Stomach smooth muscle (tissue), 2 donors: ENCODE measurements around the gene GRK3.

ENCODE experiments used
- H3K27ac ChIP-seq: one replicate; pipeline ENCODE4 v1.7.0; 2013; ENCODE audit warnings: mild to moderate bottlenecking, low read length, inconsistent platforms
- H3K27me3 ChIP-seq, 2 donors: one replicate each; pipeline ENCODE4 v1.7.0; 2013; ENCODE audit warnings: low read length in 2 of 2; ENCODE audit not compliant: insufficient read depth in 2 of 2, control insufficient read depth in 1 of 2
- H3K36me3 ChIP-seq, 2 donors: one replicate each; pipeline ENCODE4 v1.7.0; 2013; ENCODE audit warnings: low read length in 2 of 2; ENCODE audit not compliant: control insufficient read depth in 2 of 2, insufficient read depth in 2 of 2
- H3K4me1 ChIP-seq: one replicate; pipeline ENCODE4 v1.7.0; 2013; ENCODE audit warnings: low read length; ENCODE audit not compliant: control insufficient read depth, insufficient read depth
- H3K4me3 ChIP-seq, 2 donors: one replicate each; pipeline ENCODE4 v1.7.0; 2013; ENCODE audit warnings: low read length in 2 of 2
- H3K9ac ChIP-seq, 2 donors: one replicate each; pipeline ENCODE4 v1.7.0; 2013; ENCODE audit warnings: low read length in 2 of 2, mild to moderate bottlenecking in 1 of 2
- H3K9me3 ChIP-seq, 2 donors: one replicate each; pipeline ENCODE4 v1.7.0; 2013; ENCODE audit warnings: low read length in 2 of 2; ENCODE audit not compliant: control insufficient read depth in 2 of 2
- donor health status: healthy.
- donor health status: Pancreatic carcinoma.

GRK3 gene

GRCh38 chr22:25729016-25729995 lies 164.8 kb downstream of the GRK3 start:
- H3K9ac ChIP-seq = no peak overlapping the region
- H3K27ac ChIP-seq = no peak overlapping the region
- peaks cover 0 to 3% of the 10 kb centered on the region in 2 donors for H3K27me3 ChIP-seq
- H3K36me3 ChIP-seq = no peaks in the 10 kb centered on the region
- H3K9me3 ChIP-seq = no peaks in the 10 kb centered on the region
- H3K4me3 ChIP-seq = no peak overlapping the region
- H3K4me1 ChIP-seq = no peaks in the 10 kb centered on the region

- Histone ChIP-seq H3K27me3 (peaks cover 0 to 5% of the 10 kb centered on the region in 2 donors), H3K27ac (no peak overlapping the region), H3K4me1 (no peaks in the 10 kb centered on the region), H3K9me3 (no peaks in the 10 kb centered on the region), H3K9ac (no peak overlapping the region), H3K36me3 (no peaks in the 10 kb centered on the region), H3K4me3 (no peak overlapping the region)
Observed at GRCh38 chr22:25735650-25736049, 171.2 kb downstream of the GRK3 start.

- H3K4me3 ChIP-seq = no peak overlapping the region
- no peak overlapping the region for H3K9ac ChIP-seq
Observed at GRCh38 chr22:25736378-25737011, 172.0 kb downstream of the GRK3 start.

GRCh38 chr22:25739659-25740344 lies 175.3 kb downstream of the GRK3 start:
- Histone ChIP-seq H3K27ac (no peak overlapping the region), H3K36me3 (no peaks in the 10 kb centered on the region), H3K9ac (no peak overlapping the region), H3K4me3 (no peak overlapping the region), H3K27me3 (peaks cover 0 to 5% of the 10 kb centered on the region in 2 donors), H3K4me1 (no peaks in the 10 kb centered on the region), H3K9me3 (no peaks in the 10 kb centered on the region)

More at GRCh38 chr22:25736378-25737011, 172.0 kb downstream of the GRK3 start:
- H3K36me3 ChIP-seq = no peaks in the 10 kb centered on the region
- no peaks in the 10 kb centered on the region for H3K4me1 ChIP-seq
- no peaks in the 10 kb centered on the region for H3K9me3 ChIP-seq
- peaks cover 0 to 5% of the 10 kb centered on the region in 2 donors for H3K27me3 ChIP-seq
- H3K27ac ChIP-seq = no peak overlapping the region

GRCh38 chr22:25741692-25742626 lies 177.5 kb downstream of the GRK3 start, which contains the start of gene MYO18B:
MYO18B (plus strand) TSS chr22:25742188; CDS start chr22:25761093, 18,905 bp downstream.
- H3K27me3 ChIP-seq = peaks cover 0 to 5% of the 10 kb centered on the region in 2 donors
- H3K4me1 ChIP-seq = no peaks in the 10 kb centered on the region
- H3K27ac ChIP-seq = no peak within 1 kb of the TSS
- H3K36me3 ChIP-seq = no peaks in the 10 kb centered on the region
- no peak within 1 kb of the TSS for H3K4me3 ChIP-seq
- no peaks in the 10 kb centered on the region for H3K9me3 ChIP-seq
- no peak within 1 kb of the TSS for H3K9ac ChIP-seq

- Histone ChIP-seq H3K9me3 (no peaks in the 10 kb centered on the region), H3K36me3 (no peaks in the 10 kb centered on the region), H3K4me3 (no peak overlapping the region), H3K27me3 (peaks cover 0 to 2% of the 10 kb centered on the region in 2 donors), H3K4me1 (no peaks in the 10 kb centered on the region), H3K27ac (no peak overlapping the region), H3K9ac (no peak overlapping the region)
Observed at GRCh38 chr22:25742918-25743708, 178.6 kb downstream of the GRK3 start.

- Histone ChIP-seq H3K9ac (no peak overlapping the region), H3K27ac (no peak overlapping the region), H3K36me3 (no peaks in the 10 kb centered on the region), H3K9me3 (no peaks in the 10 kb centered on the region), H3K27me3 (peaks cover 0 to 2% of the 10 kb centered on the region in 2 donors), H3K4me1 (no peaks in the 10 kb centered on the region), H3K4me3 (no peak overlapping the region)
Observed at GRCh38 chr22:25744694-25745093, 180.2 kb downstream of the GRK3 start.

GRCh38 chr22:25745341-25746011 lies 181.0 kb downstream of the GRK3 start:
- Histone ChIP-seq H3K27me3 (peaks cover 0 to 4% of the 10 kb centered on the region in 2 donors), H3K36me3 (no peaks in the 10 kb centered on the region), H3K9ac (no peak overlapping the region), H3K4me3 (no peak overlapping the region), H3K9me3 (no peaks in the 10 kb centered on the region), H3K4me1 (no peaks in the 10 kb centered on the region), H3K27ac (no peak overlapping the region)

- Histone ChIP-seq H3K4me3 (no peak overlapping the region), H3K9me3 (no peaks in the 10 kb centered on the region), H3K9ac (no peak overlapping the region), H3K27me3 (peaks cover 0 to 5% of the 10 kb centered on the region in 2 donors), H3K36me3 (no peaks in the 10 kb centered on the region), H3K27ac (no peak overlapping the region), H3K4me1 (no peaks in the 10 kb centered on the region)
Observed at GRCh38 chr22:25746012-25746373, 181.5 kb downstream of the GRK3 start.
